GM21390 (cell line): ENCODE data around the gene TDRD7.

Source experiments
- ATAC-seq: cut with Tn5 transposase; IDR thresholded peaks from one replicate; pipeline ENCODE4 v1.9.1; 2021; ENCODE audit not compliant: unreplicated experiment

TDRD7 gene

GRCh38 chr9:97502984-97503861 lies 91.3 kb downstream of the TDRD7 start:
- no peak for ATAC-seq

GRCh38 chr9:97503862-97504210 lies 91.9 kb downstream of the TDRD7 start:
- no peak for ATAC-seq

GRCh38 chr9:97504381-97505216 lies 92.7 kb downstream of the TDRD7 start:
- ATAC-seq: no peak

- ATAC-seq: no peak
Measured at GRCh38 chr9:97505845-97506244, 93.9 kb downstream of the TDRD7 start.

- ATAC-seq: no peak
Measured at GRCh38 chr9:97506306-97506705, 94.4 kb downstream of the TDRD7 start.

GRCh38 chr9:97506787-97507186 lies 94.9 kb downstream of the TDRD7 start:
- no peak for ATAC-seq

- ATAC-seq: no peak
Measured at GRCh38 chr9:97507428-97507984, 95.6 kb downstream of the TDRD7 start.

- ATAC-seq: no peak
Measured at GRCh38 chr9:97508852-97509251, 97.0 kb downstream of the TDRD7 start.

GRCh38 chr9:97510797-97511654 lies 99.1 kb downstream of the TDRD7 start:
- peak; percentile 72 for ATAC-seq

GRCh38 chr9:97511655-97512427 lies 99.9 kb downstream of the TDRD7 start:
- no peak for ATAC-seq

GRCh38 chr9:97512966-97513560 lies 101.2 kb downstream of the TDRD7 start:
- no peak for ATAC-seq

- ATAC-seq: no peak
Measured at GRCh38 chr9:97514531-97514930, 102.6 kb downstream of the TDRD7 start.

GRCh38 chr9:97515662-97516061 lies 103.8 kb downstream of the TDRD7 start:
- ATAC-seq: no peak

- no peak for ATAC-seq
Measured at GRCh38 chr9:97516111-97516510, 104.2 kb downstream of the TDRD7 start.

GRCh38 chr9:97517331-97518089 lies 105.6 kb downstream of the TDRD7 start:
- no peak for ATAC-seq

- ATAC-seq: no peak
Measured at GRCh38 chr9:97518166-97518908, 106.4 kb downstream of the TDRD7 start.

- no peak for ATAC-seq
Measured at GRCh38 chr9:97518909-97519307, 107.0 kb downstream of the TDRD7 start.

GRCh38 chr9:97519441-97519970 lies 107.6 kb downstream of the TDRD7 start:
- ATAC-seq: no peak
